ENCODE measurements around the gene FKBP14.

The FKBP14 gene

GRCh38 chr7:30032310-30033125 is 6.0 kb upstream of the FKBP14 start:
- DNase-seq (ENCODE audit: low read depth): no peak

GRCh38 chr7:30029696-30030095 is 3.2 kb upstream of the FKBP14 start:
- no peak for DNase-seq (ENCODE audit: low read depth)

GRCh38 chr7:30028749-30029635 is 2.5 kb upstream of the FKBP14 start:
- DNase-seq (ENCODE audit: low read depth): no peak

GRCh38 chr7:30028216-30028748 is 1.8 kb upstream of the FKBP14 start, which contains the start of gene PLEKHA8:
TSS of gene PLEKHA8 (plus strand) at chr7:30028412. CDS start at chr7:30028763, 351 bp downstream.
- peak; percentile 61 for DNase-seq (ENCODE audit: low read depth)

GRCh38 chr7:30027740-30028215 is 1.3 kb upstream of the FKBP14 start:
- no peak for DNase-seq (ENCODE audit: low read depth)

GRCh38 chr7:30027065-30027456 is 559 bp upstream of the FKBP14 start:
- no peak for DNase-seq (ENCODE audit: low read depth)

GRCh38 chr7:30023524-30023923 is 3.0 kb downstream of the FKBP14 start:
- no peak for DNase-seq (ENCODE audit: low read depth)

GRCh38 chr7:30022991-30023390 is 3.5 kb downstream of the FKBP14 start:
- DNase-seq (ENCODE audit: low read depth): no peak

GRCh38 chr7:30020535-30020934 is 6.0 kb downstream of the FKBP14 start:
- DNase-seq (ENCODE audit: low read depth): no peak

- no peak for DNase-seq (ENCODE audit: low read depth)
These were observed 6.5 kb downstream of the FKBP14 start for GRCh38 chr7:30019960-30020359.

GRCh38 chr7:30019387-30019786 is 7.1 kb downstream of the FKBP14 start:
- no peak for DNase-seq (ENCODE audit: low read depth)

- DNase-seq (ENCODE audit: low read depth): no peak
These were observed 8.1 kb downstream of the FKBP14 start for GRCh38 chr7:30018451-30018850.

- no peak for DNase-seq (ENCODE audit: low read depth)
These were observed 13.7 kb downstream of the FKBP14 start for GRCh38 chr7:30012757-30013156.

GRCh38 chr7:30010021-30010420 is 16.5 kb downstream of the FKBP14 start:
- DNase-seq (ENCODE audit: low read depth): no peak

- no peak for DNase-seq (ENCODE audit: low read depth)
These were observed 21.0 kb downstream of the FKBP14 start for GRCh38 chr7:30005464-30005863.

GRCh38 chr7:30003098-30003497 is 23.4 kb downstream of the FKBP14 start:
- DNase-seq (ENCODE audit: low read depth): no peak

GRCh38 chr7:30001998-30002397 is 24.5 kb downstream of the FKBP14 start:
- no peak for DNase-seq (ENCODE audit: low read depth)

- DNase-seq (ENCODE audit: low read depth): no peak
These were observed 28.0 kb downstream of the FKBP14 start for GRCh38 chr7:29998489-29998888.

GRCh38 chr7:29996321-29996720 is 30.2 kb downstream of the FKBP14 start:
- no peak for DNase-seq (ENCODE audit: low read depth)

GRCh38 chr7:29995652-29996051 is 30.9 kb downstream of the FKBP14 start:
- DNase-seq (ENCODE audit: low read depth): no peak

- no peak for DNase-seq (ENCODE audit: low read depth)
These were observed 33.4 kb downstream of the FKBP14 start for GRCh38 chr7:29993140-29993539.

GRCh38 chr7:29991937-29992336 is 34.6 kb downstream of the FKBP14 start:
- no peak for DNase-seq (ENCODE audit: low read depth)

GRCh38 chr7:29990931-29991330 is 35.6 kb downstream of the FKBP14 start:
- no peak for DNase-seq (ENCODE audit: low read depth)
